Skeletal muscle cell (primary cell): ENCODE results near the gene AUH.
A peak's percentile ranks its signal among the peaks of the same experiment; 100 is the strongest.

ENCODE experiments used
- DNase-seq: peaks from one replicate; pipeline ENCODE4 v3.0.0-alpha.2; 2010; ENCODE audit warnings: low read depth
- H3K4me3 ChIP-seq: 2 replicates; pipeline ENCODE4 v1.5.1; 2011; ENCODE audit warnings: low read depth, mild to moderate bottlenecking, control low read depth, low read length, moderate library complexity

Gene AUH

GRCh38 chr9:91197232-91198181, 164.2 kb downstream of the AUH start:
- no peak overlapping the region for H3K4me3 ChIP-seq

DNA sequence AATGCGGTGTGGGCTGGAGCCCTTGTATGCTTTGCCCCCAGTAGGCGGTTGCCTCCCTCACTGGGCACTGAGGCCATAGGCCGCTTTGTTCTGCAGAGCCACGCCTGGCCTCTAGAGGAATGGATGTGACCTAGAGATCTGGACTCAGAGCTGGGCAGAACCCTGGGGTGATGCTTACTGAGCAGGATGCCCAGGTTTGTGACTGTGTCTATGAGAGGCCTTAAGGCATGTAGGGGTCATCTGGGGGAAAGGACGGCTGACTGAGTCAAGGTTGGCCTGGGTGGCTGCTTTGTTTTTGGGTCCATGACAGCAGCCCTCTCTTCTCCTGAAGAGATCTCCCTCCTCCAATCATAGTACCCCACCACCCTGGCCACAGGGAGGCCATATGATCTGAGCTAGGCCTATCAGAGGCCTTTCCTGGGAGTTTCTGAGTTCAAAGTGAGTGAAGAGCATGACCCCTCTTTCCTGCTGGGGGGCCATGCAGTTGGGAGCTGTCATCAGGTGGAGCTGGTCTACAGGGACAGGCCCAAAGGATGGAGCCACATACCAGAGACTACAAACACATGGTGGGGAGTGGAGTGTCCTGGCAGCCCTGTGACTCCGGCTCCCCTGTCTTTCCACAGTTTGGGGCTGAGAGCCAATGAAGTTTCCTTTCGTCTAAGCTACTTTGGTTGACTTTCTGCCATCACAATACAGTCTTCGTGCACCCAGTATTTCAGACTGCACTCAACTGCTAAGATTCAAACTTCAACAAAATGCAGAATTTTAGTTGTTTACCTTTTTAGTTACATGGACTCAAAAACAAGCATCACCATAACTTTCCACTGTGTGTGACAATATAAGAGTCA, 165.4 kb downstream of the AUH start:
- H3K4me3 ChIP-seq = no peak overlapping the region
- no peak for DNase-seq

More at GRCh38 chr9:91197232-91198181, 164.2 kb downstream of the AUH start:
- peak; percentile 99 for DNase-seq

GRCh38 chr9:91195372-91196012, 166.2 kb downstream of the AUH start:
- no peak for DNase-seq
- H3K4me3 ChIP-seq = no peak overlapping the region

- DNase-seq = peak; percentile 85
- peak overlapping the region; percentile 37 for H3K4me3 ChIP-seq
Observed at GRCh38 chr9:91193658-91194391, 167.9 kb downstream of the AUH start.

GRCh38 chr9:91193087-91193657, 168.5 kb downstream of the AUH start:
- peak; percentile 100 for DNase-seq

GRCh38 chr9:91192381-91193086, 169.2 kb downstream of the AUH start:
- H3K4me3 ChIP-seq = no peak overlapping the region
- DNase-seq = no peak

More at GRCh38 chr9:91193087-91193657, 168.5 kb downstream of the AUH start:
- H3K4me3 ChIP-seq = peak overlapping the region; percentile 37

- H3K4me3 ChIP-seq = no peak overlapping the region
- DNase-seq = no peak
Observed at GRCh38 chr9:91191411-91192380, 170.0 kb downstream of the AUH start.

GRCh38 chr9:91190062-91190461, 171.7 kb downstream of the AUH start:
- DNase-seq = no peak
- no peak overlapping the region for H3K4me3 ChIP-seq

DNA sequence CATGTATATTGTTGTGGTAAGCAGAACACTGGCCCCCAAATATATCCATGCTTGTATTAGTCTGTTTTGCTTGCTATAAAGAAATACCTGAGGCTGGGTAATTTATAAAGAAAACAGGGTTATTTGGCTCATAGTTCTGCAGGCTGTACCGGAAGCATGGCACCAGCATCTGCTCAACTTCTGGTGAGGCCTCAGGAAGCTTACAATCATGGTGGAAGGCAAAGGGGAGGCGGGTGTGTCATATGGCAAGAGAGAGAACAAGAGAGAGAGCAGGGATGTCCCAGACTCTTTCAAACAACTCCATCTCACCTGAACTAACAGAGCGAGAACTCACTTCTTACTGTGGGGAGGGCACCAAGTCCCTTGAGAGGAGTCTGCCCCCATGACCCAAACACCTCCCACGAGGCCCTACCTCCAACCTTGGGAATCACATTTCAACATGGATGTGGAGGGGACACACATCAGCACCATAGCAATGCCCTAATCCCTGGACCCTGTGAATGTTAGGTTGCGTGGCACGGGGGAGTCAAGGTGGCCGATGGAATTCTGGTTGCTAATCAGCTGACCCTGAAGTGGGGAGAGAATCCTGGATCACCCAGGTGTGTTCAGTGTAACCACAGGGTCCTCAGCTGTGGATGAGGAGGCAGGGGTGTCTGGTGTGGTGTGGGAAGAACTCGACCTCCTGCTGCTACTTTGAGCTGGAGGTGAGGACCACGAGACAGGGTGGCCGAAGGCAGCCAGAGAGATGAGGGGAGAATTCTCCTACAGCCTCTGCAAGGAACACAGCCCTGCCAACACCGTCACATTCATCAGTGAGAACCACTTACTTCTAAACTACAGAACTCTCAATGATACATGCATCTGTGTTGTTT, 172.8 kb downstream of the AUH start:
- H3K4me3 ChIP-seq = no peak overlapping the region
- DNase-seq = no peak

GRCh38 chr9:91187965-91188344, 173.8 kb downstream of the AUH start:
- H3K4me3 ChIP-seq = no peak overlapping the region
- peak; percentile 66 for DNase-seq

GRCh38 chr9:91187311-91187964, 174.3 kb downstream of the AUH start:
- DNase-seq = no peak
- no peak overlapping the region for H3K4me3 ChIP-seq

GRCh38 chr9:91186632-91187108, 175.0 kb downstream of the AUH start:
- H3K4me3 ChIP-seq = no peak overlapping the region
- no peak for DNase-seq

DNA sequence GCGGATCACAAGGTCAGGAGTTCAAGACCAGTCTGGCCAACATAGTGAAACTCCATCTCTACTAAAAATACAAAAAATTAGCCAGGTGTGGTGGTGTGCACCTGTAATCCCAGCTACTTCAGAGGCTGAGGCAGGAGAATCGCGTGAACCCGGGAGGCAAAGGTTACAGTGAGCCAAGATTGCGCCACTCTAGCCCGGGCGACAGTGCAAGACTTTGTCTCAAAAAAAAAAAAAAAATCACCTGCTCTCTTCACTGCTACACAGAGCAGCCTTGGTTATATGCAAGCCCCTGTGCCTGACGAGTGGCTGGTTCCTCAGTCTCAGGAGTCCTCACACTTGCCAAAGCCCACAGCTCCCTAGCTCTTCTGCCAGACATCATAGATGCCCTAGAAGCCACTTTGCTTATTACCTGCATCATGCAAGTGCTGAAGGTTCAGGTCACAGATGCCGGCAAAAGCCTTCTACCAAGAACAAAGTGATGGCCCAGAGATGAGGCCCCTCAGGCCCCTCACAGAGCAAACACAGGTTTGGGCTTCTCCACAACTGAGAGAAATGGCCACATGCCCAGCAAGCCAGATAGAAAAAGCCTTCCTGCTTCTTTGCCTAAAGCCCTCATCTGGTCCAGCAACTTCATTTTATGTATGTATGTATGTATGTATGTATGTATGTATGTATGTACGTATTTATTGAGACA, 176.4 kb downstream of the AUH start:
- H3K4me3 ChIP-seq = no peak overlapping the region
- no peak for DNase-seq

DNA sequence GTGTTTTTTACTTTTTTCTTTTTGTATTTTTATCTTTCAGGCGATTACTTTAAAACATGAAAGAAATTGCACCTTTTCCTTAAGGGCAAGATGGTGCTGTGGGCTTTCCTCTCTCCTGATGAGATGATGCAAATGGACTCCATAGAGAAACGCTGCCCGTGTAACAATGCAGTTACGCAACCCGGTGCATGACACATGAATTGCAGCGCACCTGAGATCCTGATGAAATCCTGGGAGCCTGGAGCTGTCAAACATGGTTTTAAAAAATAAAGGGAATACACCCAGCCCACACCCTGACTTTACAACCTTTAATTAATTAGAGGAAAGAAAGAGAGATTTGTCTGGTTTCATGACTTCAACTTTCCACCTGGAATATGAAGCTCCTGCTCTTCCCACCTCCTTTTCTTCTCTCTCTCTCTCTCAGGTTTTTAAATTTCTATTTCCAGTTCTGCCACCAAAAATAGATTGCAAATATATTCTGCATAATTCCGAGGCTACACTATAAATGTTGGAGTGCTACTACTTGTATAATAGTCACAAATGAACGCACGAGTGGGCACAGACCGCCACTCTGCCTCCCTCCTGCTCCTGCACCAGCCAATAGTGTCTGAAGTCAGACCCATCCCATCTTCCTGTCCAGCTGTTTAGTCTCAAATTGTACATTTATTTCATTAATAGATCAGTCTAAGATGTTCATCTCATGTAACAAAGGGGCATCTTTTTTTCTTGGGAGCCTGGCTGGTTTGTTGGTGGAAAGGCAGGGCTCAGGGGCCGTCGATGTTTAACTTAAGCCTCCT, 179.1 kb downstream of the AUH start:
- peak; percentile 31 for DNase-seq
- no peak overlapping the region for H3K4me3 ChIP-seq
